ENCODE results near the gene INSM2. TPM values are rescaled to one million over a fixed set of nuclear protein-coding genes. Genes with fewer than 3 reads are reported as not detected.

The INSM2 gene
- total RNA-seq, 4 donors from 2014 or later = 0.07 TPM; not detected in 3

- Histone ChIP-seq H3K9me3 (no peaks in the 10 kb centered on the region), H3K27me3 (no peaks in the 10 kb centered on the region), H3K4me3 (no peak overlapping the region), H3K27ac (no peak overlapping the region), H3K36me3 (no peaks in the 10 kb centered on the region), H3K4me1 (no peaks in the 10 kb centered on the region)
- intact Hi-C loops (cut with DNase I; ENCODE audit: low total_unique reads) = no loop called here
- TF ChIP-seq POLR2A (IDR thresholded peaks at IDR 0.05) = no peak
- TF ChIP-seq, protein P1, sequence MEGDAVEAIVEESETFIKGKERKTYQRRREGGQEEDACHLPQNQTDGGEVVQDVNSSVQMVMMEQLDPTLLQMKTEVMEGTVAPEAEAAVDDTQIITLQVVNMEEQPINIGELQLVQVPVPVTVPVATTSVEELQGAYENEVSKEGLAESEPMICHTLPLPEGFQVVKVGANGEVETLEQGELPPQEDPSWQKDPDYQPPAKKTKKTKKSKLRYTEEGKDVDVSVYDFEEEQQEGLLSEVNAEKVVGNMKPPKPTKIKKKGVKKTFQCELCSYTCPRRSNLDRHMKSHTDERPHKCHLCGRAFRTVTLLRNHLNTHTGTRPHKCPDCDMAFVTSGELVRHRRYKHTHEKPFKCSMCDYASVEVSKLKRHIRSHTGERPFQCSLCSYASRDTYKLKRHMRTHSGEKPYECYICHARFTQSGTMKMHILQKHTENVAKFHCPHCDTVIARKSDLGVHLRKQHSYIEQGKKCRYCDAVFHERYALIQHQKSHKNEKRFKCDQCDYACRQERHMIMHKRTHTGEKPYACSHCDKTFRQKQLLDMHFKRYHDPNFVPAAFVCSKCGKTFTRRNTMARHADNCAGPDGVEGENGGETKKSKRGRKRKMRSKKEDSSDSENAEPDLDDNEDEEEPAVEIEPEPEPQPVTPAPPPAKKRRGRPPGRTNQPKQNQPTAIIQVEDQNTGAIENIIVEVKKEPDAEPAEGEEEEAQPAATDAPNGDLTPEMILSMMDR (IDR thresholded peaks at IDR 0.05) = no peak
- no peak for DNase-seq
Observed at GRCh38 chr14:35556548-35556947, 22.6 kb downstream of the INSM2 start.

GRCh38 chr14:35557221-35557747, 23.3 kb downstream of the INSM2 start:
- no peak for TF ChIP-seq POLR2A (IDR thresholded peaks at IDR 0.05)
- TF ChIP-seq, protein P1 (IDR thresholded peaks at IDR 0.05) = no peak
- intact Hi-C loops (cut with DNase I; ENCODE audit: low total_unique reads) = no loop called here

DNA sequence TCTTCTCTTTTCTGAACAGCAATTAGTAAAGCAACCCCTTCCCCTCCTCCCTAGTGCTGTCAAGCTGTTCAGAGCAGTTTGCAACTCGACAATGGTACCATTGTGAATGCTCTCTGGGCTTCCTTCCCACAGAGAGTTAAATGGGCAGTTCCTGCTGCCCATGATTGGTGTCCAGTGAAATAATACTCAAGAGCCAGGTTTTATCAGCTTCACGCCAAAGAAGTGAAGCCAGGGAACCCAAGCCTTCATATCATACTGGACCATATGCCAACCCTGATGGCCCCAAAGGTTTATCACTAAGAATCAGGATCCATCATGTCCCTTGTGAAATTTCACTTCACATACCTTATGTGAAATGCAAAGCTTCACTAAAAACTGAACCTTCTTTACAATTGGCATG, 24.7 kb downstream of the INSM2 start:
- Histone ChIP-seq H3K4me1 (no peaks in the 10 kb centered on the region), H3K4me3 (no peak overlapping the region), H3K36me3 (no peaks in the 10 kb centered on the region), H3K27me3 (no peaks in the 10 kb centered on the region), H3K9me3 (no peaks in the 10 kb centered on the region), H3K27ac (no peak overlapping the region)
- TF ChIP-seq, protein P1 (IDR thresholded peaks at IDR 0.05) = no peak
- no peak for TF ChIP-seq POLR2A (IDR thresholded peaks at IDR 0.05)
- intact Hi-C loops (cut with DNase I; ENCODE audit: low total_unique reads) = no loop called here
- no peak for DNase-seq

More at GRCh38 chr14:35557221-35557747, 23.3 kb downstream of the INSM2 start:
- Histone ChIP-seq H3K4me1 (no peaks in the 10 kb centered on the region), H3K27ac (no peak overlapping the region), H3K4me3 (no peak overlapping the region), H3K27me3 (no peaks in the 10 kb centered on the region), H3K36me3 (no peaks in the 10 kb centered on the region), H3K9me3 (no peaks in the 10 kb centered on the region)
- DNase-seq = no peak

GRCh38 chr14:35565871-35566464, 32.0 kb downstream of the INSM2 start:
- H3K4me1 ChIP-seq = no peaks in the 10 kb centered on the region
- intact Hi-C loops (cut with DNase I; ENCODE audit: low total_unique reads) = no loop called here
- no peaks in the 10 kb centered on the region for H3K36me3 ChIP-seq
- no peak overlapping the region for H3K27ac ChIP-seq
- no peak for TF ChIP-seq POLR2A (IDR thresholded peaks at IDR 0.05)
- TF ChIP-seq, protein P1 (IDR thresholded peaks at IDR 0.05) = no peak
- no peaks in the 10 kb centered on the region for H3K9me3 ChIP-seq
- H3K4me3 ChIP-seq = no peak overlapping the region
- DNase-seq = no peak
- H3K27me3 ChIP-seq = no peaks in the 10 kb centered on the region

- H3K9me3 ChIP-seq = no peaks in the 10 kb centered on the region
- TF ChIP-seq, protein P1 (IDR thresholded peaks at IDR 0.05) = no peak
- no peak for TF ChIP-seq POLR2A (IDR thresholded peaks at IDR 0.05)
- H3K27ac ChIP-seq = no peak overlapping the region
- H3K36me3 ChIP-seq = no peaks in the 10 kb centered on the region
- intact Hi-C loops (cut with DNase I; ENCODE audit: low total_unique reads) = no loop called here
- no peak overlapping the region for H3K4me3 ChIP-seq
- H3K4me1 ChIP-seq = no peaks in the 10 kb centered on the region
- DNase-seq = no peak
- H3K27me3 ChIP-seq = no peaks in the 10 kb centered on the region
Observed at GRCh38 chr14:35571598-35571997, 37.6 kb downstream of the INSM2 start.
